Karpas-422 (cell line): Measurements from ENCODE around the gene ASIC5. TPM values are rescaled to one million over a fixed set of nuclear protein-coding genes. Genes with fewer than 3 reads are reported as not detected.

Experiments used
- DNase-seq: peaks from one replicate; pipeline ENCODE4 v3.0.0-alpha.2; 2015
- H2AFZ ChIP-seq: fragments of 200-600 bp; sonication (generic); 2 replicates; pipeline ENCODE4 v1.6.1; 2014; ENCODE audit warnings: antibody characterized with exemption, low read length, mixed read lengths
- H3K27ac ChIP-seq: fragments of 200-600 bp; sonication (generic); 2 replicates; pipeline ENCODE4 v1.5.1; 2014; ENCODE audit warnings: mild to moderate bottlenecking, low read length, moderate library complexity
- H3K27me3 ChIP-seq: fragments of 200-600 bp; sonication (generic); 2 replicates; pipeline ENCODE4 v1.6.1; 2014; ENCODE audit warnings: low read length, mixed read lengths
- H3K36me3 ChIP-seq: fragments of 200-600 bp; sonication (generic); 2 replicates; pipeline ENCODE4 v1.6.1; 2014; ENCODE audit warnings: low read length, mixed read lengths; ENCODE audit not compliant: insufficient read depth
- H3K4me1 ChIP-seq: fragments of 200-600 bp; sonication (generic); 2 replicates; pipeline ENCODE4 v1.6.1; 2014; ENCODE audit warnings: mild to moderate bottlenecking, low read length, mixed read lengths
- H3K4me2 ChIP-seq: fragments of 200-600 bp; sonication (generic); 2 replicates; pipeline ENCODE4 v1.6.1; 2014; ENCODE audit warnings: low read length, low read depth, mild to moderate bottlenecking; ENCODE audit not compliant: poor library complexity, severe bottlenecking
- H3K4me3 ChIP-seq: fragments of 200-600 bp; sonication (generic); 2 replicates; pipeline ENCODE4 v1.5.1; 2014; ENCODE audit warnings: mild to moderate bottlenecking, antibody characterized with exemption, low read length, mixed read lengths
- H3K79me2 ChIP-seq: fragments of 200-600 bp; sonication (generic); 2 replicates; pipeline ENCODE4 v1.6.1; 2014; ENCODE audit warnings: mild to moderate bottlenecking, low read length, mixed read lengths
- H3K9ac ChIP-seq: fragments of 200-600 bp; sonication (generic); 2 replicates; pipeline ENCODE4 v1.6.0; 2014; ENCODE audit warnings: low read length
- H3K9me2 ChIP-seq: fragments of 200-600 bp; sonication (generic), shearing (Covaris generic); replicated peaks from 2 replicates; pipeline ENCODE4 v1.6.0; 2014; ENCODE audit warnings: mild to moderate bottlenecking, low read length, moderate library complexity; ENCODE audit not compliant: insufficient read depth
- H3K9me3 ChIP-seq: fragments of 300-700, 200-600 bp; sonication (generic); 2 replicates; pipeline ENCODE4 v1.6.1; 2014; ENCODE audit warnings: low read length, mixed read lengths
- H4K20me1 ChIP-seq: fragments of 200-600 bp; sonication (generic); 2 replicates; pipeline ENCODE4 v1.6.1; 2014; ENCODE audit warnings: mild to moderate bottlenecking, antibody characterized with exemption, low read length, low read depth; ENCODE audit not compliant: insufficient read depth
- total RNA-seq: library from RNA; depleted of rRNA; stranded (reverse); fragments of >200 nt; shearing (Covaris generic); gene quantifications from 2 replicates; pipeline ENCODE4 v1.2.3, GENCODE V29; 2014; ENCODE audit warnings: low replicate concordance

Gene ASIC5
- total RNA-seq, 1 experiment from 2014 or later, result not detected

DNA sequence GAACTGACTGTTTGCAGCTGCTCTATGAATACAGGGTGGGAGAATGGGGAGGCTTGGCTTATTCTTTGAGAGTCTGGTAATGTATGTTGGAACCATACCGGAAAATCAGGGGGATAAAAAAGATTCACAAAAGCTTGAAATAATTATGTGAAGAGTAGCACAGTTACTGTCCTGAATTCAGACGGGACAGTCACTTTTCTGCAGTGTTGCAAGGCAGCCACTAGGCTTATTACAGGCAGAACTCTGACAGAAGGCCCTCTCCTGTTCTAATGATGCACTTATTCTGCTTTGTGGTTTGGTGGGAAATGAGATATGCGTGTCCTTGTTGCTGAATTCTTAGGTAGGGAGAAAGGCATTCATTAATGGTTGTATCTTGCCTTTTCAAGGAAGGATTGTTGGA, 70.1 kb downstream of the ASIC5 start:
- Histone ChIP-seq H3K4me3 (peak overlapping the region; percentile 2; the same call in 1 of the 2 replicates), H3K79me2 (no peaks in the 10 kb centered on the region), H3K4me2 (peak overlapping the region; percentile 54), H4K20me1 (no peaks in the 10 kb centered on the region), H3K9ac (peak overlapping the region; percentile 27), H3K9me3 (no peaks in the 10 kb centered on the region), H3K27ac (peak overlapping the region; percentile 60), H3K9me2 (no peaks in the 10 kb centered on the region), H3K4me1 (peaks cover 56% of the 10 kb centered on the region), H3K27me3 (no peaks in the 10 kb centered on the region), H2AFZ (peak overlapping the region; percentile 84), H3K36me3 (no peaks in the 10 kb centered on the region)
- peak; percentile 92 for DNase-seq

DNA sequence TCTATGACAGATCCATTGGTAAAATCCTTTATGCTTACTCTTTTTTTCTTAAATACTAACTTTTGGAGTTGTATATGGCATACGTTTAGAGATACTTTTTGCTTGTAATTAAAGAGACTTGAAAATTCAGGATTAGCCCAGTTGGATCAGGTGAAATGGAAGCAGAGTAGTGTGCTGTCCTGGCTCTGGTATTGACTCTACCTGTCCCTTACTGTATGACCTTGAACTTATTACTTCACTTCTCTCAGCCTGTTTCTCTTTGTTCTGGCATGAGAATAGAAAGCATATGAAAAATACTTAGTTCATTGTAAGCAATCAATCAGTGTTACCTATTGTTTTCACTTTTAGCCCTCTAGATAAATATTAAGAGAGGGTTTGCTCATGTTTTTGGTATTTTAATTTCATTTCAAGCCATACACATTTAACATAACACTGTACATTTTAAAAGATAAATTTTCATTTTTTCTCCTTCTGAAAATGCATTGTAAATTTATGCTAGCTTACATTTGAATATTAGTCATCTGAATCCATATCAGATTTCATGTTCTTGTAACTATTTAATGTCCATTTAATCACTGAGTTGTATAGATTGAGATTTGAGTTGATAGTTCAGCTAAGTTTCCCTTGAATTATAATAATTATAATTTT, 71.4 kb downstream of the ASIC5 start:
- Histone ChIP-seq H3K4me2 (peak overlapping the region; percentile 54), H3K79me2 (no peaks in the 10 kb centered on the region), H3K27ac (peak overlapping the region; percentile 60), H3K4me1 (peaks cover 59% of the 10 kb centered on the region), H4K20me1 (no peaks in the 10 kb centered on the region), H3K9me2 (no peaks in the 10 kb centered on the region), H3K27me3 (no peaks in the 10 kb centered on the region), H3K4me3 (no peak overlapping the region; the same call in 1 of the 2 replicates), H3K36me3 (no peaks in the 10 kb centered on the region), H3K9ac (no peak overlapping the region), H3K9me3 (no peaks in the 10 kb centered on the region), H2AFZ (peak overlapping the region; percentile 68)
- DNase-seq, result peak; percentile 60

DNA sequence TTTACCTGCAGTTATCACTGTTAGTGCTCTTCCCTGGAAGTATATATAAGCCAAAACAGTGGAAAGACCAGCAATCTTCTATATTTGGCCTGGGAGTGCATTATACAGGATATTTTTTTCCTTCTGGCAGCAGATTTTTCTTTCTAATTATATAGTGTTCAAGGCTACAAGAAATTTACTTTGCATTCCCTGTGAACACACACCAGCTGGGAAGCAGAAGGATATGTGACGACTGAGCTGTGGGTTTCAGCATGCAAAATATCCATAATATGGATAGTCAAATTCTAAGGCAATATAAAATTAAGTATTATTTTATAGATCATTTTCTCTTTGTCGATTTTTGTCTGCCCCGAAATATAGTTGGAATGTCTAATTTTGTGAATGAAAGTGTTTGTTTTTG, 76.1 kb downstream of the ASIC5 start:
- peak overlapping the region; percentile 61 for H3K9ac ChIP-seq
- H3K4me1 ChIP-seq, result peaks cover 85% of the 10 kb centered on the region
- DNase-seq, result no peak
- H3K36me3 ChIP-seq, result no peaks in the 10 kb centered on the region
- peak overlapping the region; percentile 89 for H3K27ac ChIP-seq
- no peaks in the 10 kb centered on the region for H3K27me3 ChIP-seq
- H3K4me3 ChIP-seq, result peak overlapping the region; percentile 61
- no peaks in the 10 kb centered on the region for H3K79me2 ChIP-seq
- H4K20me1 ChIP-seq, result no peaks in the 10 kb centered on the region
- peak overlapping the region; percentile 77 for H3K4me2 ChIP-seq
- no peaks in the 10 kb centered on the region for H3K9me3 ChIP-seq
- H2AFZ ChIP-seq, result peak overlapping the region; percentile 80
- no peaks in the 10 kb centered on the region for H3K9me2 ChIP-seq

DNA sequence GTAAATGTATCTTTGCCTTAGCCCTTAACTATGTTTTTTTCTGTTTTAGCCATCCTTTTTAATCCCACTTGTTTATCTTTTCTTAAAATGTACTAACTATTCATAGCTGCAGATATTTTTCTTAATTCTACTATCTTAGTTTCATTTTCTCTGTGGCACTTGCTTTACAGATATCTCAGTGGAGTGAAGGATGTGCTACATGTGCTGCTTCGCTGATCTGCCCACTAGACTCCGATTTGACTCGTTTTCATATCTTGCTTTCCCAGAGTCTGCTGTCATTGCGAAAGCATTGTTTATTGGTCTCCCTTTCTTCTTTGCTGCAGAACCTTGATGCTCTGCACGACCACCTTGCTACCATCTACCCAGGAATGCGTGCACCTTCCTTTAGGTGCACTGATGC, 76.7 kb downstream of the ASIC5 start:
- Histone ChIP-seq H2AFZ (peak overlapping the region; percentile 80), H3K9ac (peak overlapping the region; percentile 61), H3K36me3 (no peaks in the 10 kb centered on the region), H3K79me2 (no peaks in the 10 kb centered on the region), H3K4me3 (peak overlapping the region; percentile 61), H3K4me1 (peaks cover 85% of the 10 kb centered on the region), H3K27ac (peak overlapping the region; percentile 89), H3K9me2 (no peaks in the 10 kb centered on the region), H3K4me2 (peak overlapping the region; percentile 77), H3K9me3 (no peaks in the 10 kb centered on the region), H3K27me3 (no peaks in the 10 kb centered on the region), H4K20me1 (no peaks in the 10 kb centered on the region)
- peak; percentile 89 for DNase-seq

DNA sequence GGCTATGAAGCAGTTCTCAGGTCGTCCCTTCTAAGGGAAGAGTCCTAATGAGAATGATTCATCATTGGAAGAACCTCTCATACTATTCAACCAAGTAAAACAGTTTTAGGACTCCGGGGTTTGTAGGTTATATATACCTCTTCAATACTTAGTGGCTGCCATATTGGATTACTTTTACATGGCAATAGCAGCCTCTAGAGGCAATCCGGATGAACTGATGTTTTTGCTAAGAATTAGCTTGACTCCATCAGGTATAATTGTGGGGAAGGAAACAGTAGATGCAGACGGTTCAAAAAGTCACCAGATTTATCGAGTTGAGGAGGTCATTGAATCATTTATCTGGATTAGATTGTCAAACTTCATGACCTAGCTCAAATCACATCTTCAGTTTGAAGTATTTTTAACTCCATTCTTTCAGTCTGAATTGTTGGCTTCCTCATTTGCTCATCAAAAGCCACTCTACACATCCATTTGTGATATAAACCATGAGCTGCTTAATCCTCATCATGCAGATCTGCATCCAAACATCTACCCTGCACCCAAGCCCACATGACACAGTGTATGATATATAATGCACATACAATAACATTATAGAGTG, 78.9 kb downstream of the ASIC5 start:
- Histone ChIP-seq H3K27ac (peak overlapping the region; percentile 89), H3K4me1 (peaks cover 84% of the 10 kb centered on the region), H3K9me3 (no peaks in the 10 kb centered on the region), H3K4me3 (no peak overlapping the region), H3K27me3 (no peaks in the 10 kb centered on the region), H3K79me2 (no peaks in the 10 kb centered on the region), H2AFZ (peak overlapping the region; percentile 57), H3K9ac (peak overlapping the region; percentile 61), H4K20me1 (no peaks in the 10 kb centered on the region), H3K36me3 (no peaks in the 10 kb centered on the region), H3K4me2 (peak overlapping the region; percentile 77), H3K9me2 (no peaks in the 10 kb centered on the region)
- peak; percentile 96 for DNase-seq

DNA sequence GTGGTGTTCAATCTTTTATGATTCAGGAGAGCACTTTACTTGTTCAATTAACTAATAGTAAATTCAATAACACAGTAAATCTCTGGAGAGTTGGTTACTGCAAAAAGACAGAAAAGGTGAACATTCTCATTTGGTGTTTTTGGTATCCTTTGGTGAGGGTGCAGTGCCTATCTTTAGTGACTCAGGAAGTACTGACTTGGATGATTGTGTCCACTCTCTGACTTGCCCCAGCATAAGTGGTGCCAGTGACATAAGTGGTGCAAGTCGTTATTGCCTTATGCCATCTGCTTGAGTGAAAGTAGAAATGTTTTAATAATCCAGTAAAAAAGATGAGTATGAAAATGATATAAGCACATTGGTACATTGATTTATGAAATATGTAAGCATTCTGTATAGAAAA, 80.2 kb downstream of the ASIC5 start:
- Histone ChIP-seq H3K9me3 (no peaks in the 10 kb centered on the region), H3K36me3 (no peaks in the 10 kb centered on the region), H3K4me2 (no peak overlapping the region), H3K4me3 (no peak overlapping the region), H3K9me2 (no peaks in the 10 kb centered on the region), H3K27me3 (no peaks in the 10 kb centered on the region), H2AFZ (no peak overlapping the region), H4K20me1 (no peaks in the 10 kb centered on the region), H3K9ac (no peak overlapping the region), H3K4me1 (peaks cover 83% of the 10 kb centered on the region), H3K27ac (peak overlapping the region; percentile 76), H3K79me2 (no peaks in the 10 kb centered on the region)
- DNase-seq, result peak; percentile 69

DNA sequence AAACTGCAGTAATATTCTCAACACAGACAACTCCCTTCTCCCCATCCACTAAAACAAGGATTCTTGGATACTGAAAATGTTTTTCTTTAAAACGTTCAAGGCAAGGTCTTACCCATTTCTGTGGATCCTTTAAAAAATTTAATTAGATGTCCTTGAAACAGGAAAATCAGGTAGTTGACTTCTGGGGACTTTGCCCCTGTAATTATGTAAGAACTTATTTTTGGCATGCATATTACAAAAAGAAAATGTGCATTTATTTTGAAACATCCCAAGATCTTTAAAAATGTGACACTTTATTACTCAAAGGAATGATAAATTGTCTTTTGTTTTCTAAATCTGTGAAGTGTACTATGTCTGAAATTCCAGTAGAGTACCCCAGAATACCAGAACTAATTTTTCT, 81.4 kb downstream of the ASIC5 start:
- H3K9ac ChIP-seq, result 0 out of 2 replicates have a peak overlapping the region, but pooled peaks have one; percentile 3
- peak overlapping the region; percentile 55; the same call in 1 of the 2 replicates for H2AFZ ChIP-seq
- no peaks in the 10 kb centered on the region for H3K27me3 ChIP-seq
- no peak for DNase-seq
- peaks cover 85% of the 10 kb centered on the region for H3K4me1 ChIP-seq
- peak overlapping the region; percentile 76 for H3K27ac ChIP-seq
- H3K4me2 ChIP-seq, result peak overlapping the region; percentile 2
- no peak overlapping the region for H3K4me3 ChIP-seq
- no peaks in the 10 kb centered on the region for H3K79me2 ChIP-seq
- no peaks in the 10 kb centered on the region for H4K20me1 ChIP-seq
- H3K9me2 ChIP-seq, result no peaks in the 10 kb centered on the region
- H3K36me3 ChIP-seq, result no peaks in the 10 kb centered on the region
- no peaks in the 10 kb centered on the region for H3K9me3 ChIP-seq

DNA sequence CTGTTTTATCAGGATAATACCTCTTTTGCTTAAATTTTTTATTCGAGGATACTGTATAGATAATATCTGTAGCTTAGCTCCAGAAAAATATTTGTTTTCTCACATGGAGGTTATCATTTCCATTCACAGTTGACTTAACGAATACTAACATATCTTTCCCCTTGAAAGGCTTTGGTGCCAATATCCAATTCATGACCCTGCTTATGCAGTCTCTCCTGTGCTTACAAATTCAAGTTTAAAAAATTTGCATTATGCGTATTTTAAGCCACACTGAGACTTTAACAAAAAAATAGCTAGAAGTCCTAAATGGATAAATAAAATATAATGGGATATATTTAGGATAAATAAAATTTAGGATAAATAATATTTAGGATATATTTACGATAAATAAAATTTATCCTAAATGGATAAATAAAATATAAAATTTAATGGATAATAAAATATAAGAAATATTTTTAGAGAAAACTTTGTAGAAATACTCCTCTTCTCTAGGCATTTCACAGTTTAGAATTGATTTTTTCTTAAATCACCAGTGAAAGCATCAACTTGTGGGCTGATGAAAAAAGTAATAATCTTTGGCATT, 84.7 kb downstream of the ASIC5 start:
- Histone ChIP-seq H3K36me3 (no peaks in the 10 kb centered on the region), H3K27me3 (no peaks in the 10 kb centered on the region), H3K79me2 (no peaks in the 10 kb centered on the region), H3K9ac (no peak overlapping the region), H4K20me1 (no peaks in the 10 kb centered on the region), H3K4me1 (peaks cover 79% of the 10 kb centered on the region), H3K4me3 (no peak overlapping the region), H3K9me3 (no peaks in the 10 kb centered on the region), H3K9me2 (no peaks in the 10 kb centered on the region), H3K4me2 (peak overlapping the region; percentile 38), H2AFZ (no peak overlapping the region), H3K27ac (peak overlapping the region; percentile 45)
- no peak for DNase-seq
